ENCODE data around the gene MCM3AP. TPM values are rescaled to one million over a fixed set of nuclear protein-coding genes. Genes with fewer than 3 reads are reported as not detected.
"Not testable (repeated sequence)": the region's sequence is repeated elsewhere in the genome, so short reads cannot be mapped to it uniquely, and the experiment has no call there.

The MCM3AP gene
- total and polyA plus RNA-seq, 2 experiments from 2014 or later: 35.4 to 64.8 TPM

DNA sequence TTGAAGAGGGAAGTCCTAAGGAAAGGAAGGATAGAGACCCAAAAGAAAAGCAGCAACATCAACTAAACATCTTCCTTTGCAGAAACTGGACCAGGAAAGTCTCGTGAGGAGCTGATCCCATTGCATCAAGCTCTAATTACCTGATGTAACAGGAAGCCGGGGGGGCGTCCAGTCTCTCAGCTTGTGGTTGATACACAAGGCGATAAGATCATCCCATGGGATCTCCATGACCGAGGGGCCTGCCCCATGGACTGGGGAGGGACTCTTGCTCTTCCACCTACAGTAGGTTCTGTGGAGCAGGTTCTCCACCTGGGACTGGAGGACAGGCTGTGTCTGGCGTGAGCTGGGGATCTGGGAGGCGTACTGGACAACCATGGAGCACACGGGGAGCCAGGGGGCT is 42.1 kb downstream of the MCM3AP start:
- WGBS (ENCODE audit: low lambda C conversion rate, missing lambda C conversion rate): 92% methylated on average over 8 of the region's 8 CpGs
- Histone ChIP-seq H4K20me1 (ENCODE audit: insufficient read depth, poor library complexity, severe bottlenecking) (no peaks in the 10 kb centered on the region), H3K4me1 (ENCODE audit: insufficient read depth) (no peaks in the 10 kb centered on the region), H3K9me3 (ENCODE audit: low read depth) (no peaks in the 10 kb centered on the region), H3K27me3 (no peaks in the 10 kb centered on the region), H3K27ac (no peak overlapping the region), H3K79me2 (no peaks in the 10 kb centered on the region), H3K4me2 (no peak overlapping the region), H2AFZ (no peak overlapping the region), H3K36me3 (replicated peaks; ENCODE audit: insufficient read depth, low read depth) (no peaks in the 10 kb centered on the region), H3K9me2 (replicated peaks; ENCODE audit: insufficient read depth) (no peaks in the 10 kb centered on the region), H3K4me3 (no peak overlapping the region)
- TF ChIP-seq, protein P1, sequence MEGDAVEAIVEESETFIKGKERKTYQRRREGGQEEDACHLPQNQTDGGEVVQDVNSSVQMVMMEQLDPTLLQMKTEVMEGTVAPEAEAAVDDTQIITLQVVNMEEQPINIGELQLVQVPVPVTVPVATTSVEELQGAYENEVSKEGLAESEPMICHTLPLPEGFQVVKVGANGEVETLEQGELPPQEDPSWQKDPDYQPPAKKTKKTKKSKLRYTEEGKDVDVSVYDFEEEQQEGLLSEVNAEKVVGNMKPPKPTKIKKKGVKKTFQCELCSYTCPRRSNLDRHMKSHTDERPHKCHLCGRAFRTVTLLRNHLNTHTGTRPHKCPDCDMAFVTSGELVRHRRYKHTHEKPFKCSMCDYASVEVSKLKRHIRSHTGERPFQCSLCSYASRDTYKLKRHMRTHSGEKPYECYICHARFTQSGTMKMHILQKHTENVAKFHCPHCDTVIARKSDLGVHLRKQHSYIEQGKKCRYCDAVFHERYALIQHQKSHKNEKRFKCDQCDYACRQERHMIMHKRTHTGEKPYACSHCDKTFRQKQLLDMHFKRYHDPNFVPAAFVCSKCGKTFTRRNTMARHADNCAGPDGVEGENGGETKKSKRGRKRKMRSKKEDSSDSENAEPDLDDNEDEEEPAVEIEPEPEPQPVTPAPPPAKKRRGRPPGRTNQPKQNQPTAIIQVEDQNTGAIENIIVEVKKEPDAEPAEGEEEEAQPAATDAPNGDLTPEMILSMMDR (IDR thresholded peaks at IDR 0.05; ENCODE audit: poor library complexity): no peak
- TF ChIP-seq EZH2phosphoT487 (IDR thresholded peaks at IDR 0.05; ENCODE audit: low read depth, severe bottlenecking, unreplicated experiment): no peak
- no peak for TF ChIP-seq EZH2 (IDR thresholded peaks at IDR 0.05; ENCODE audit: borderline replicate concordance)
- no peak for DNase-seq (ENCODE audit: low spot score)

DNA sequence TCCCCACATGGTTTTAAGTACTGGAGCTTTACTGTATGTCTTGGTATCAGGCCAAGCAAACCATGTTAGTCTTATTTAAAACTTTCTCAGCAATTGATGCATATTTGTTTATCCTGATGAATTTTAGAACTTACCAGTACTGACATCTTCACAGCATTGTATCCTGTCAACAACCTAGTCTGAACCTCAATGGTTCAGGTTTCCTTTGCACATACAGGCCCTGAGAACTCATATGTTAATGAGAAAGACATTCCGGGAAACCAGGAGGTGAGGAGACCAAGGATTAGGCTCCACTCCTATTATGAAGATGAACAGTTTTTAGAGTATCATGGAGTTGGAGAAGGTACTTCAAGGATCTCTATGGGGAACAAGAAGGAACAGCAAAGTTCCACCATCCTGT is 43.8 kb downstream of the MCM3AP start:
- not testable (repeated sequence) for H3K9me3 ChIP-seq (ENCODE audit: low read depth); H3K36me3 ChIP-seq (replicated peaks; ENCODE audit: insufficient read depth, low read depth); H3K4me2 ChIP-seq; H4K20me1 ChIP-seq (ENCODE audit: insufficient read depth, poor library complexity, severe bottlenecking); H3K79me2 ChIP-seq; DNase-seq (ENCODE audit: low spot score); H3K27ac ChIP-seq; H3K4me3 ChIP-seq; H2AFZ ChIP-seq; H3K9me2 ChIP-seq (replicated peaks; ENCODE audit: insufficient read depth); H3K27me3 ChIP-seq; H3K4me1 ChIP-seq (ENCODE audit: insufficient read depth)
- WGBS (ENCODE audit: low lambda C conversion rate, missing lambda C conversion rate): 91% methylated on average over 1 of the region's 1 CpG

DNA sequence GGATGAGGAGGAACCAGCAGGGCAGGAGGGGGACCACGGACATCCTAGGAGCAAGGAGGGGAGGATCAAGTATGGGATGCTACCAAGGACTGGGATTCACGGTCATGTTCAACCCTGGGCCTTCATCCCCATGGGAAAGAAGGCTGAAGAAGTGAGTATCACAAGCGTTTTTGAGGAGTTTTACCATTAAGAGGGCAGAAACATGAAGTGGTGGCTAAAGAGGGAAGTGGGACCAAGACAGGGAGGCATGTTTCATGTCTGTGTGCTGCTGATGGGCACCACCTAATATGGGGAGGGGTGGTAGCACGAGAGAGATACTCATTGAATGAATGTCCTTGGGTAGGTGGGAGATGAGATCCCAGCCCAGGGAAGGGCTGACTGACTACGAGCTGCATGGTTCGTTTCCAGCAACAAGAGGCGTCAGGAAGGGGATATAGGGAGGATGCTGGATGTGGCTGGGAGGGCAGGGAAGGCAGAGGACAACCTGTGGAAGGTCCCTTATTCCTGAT is 45.5 kb downstream of the MCM3AP start:
- Histone ChIP-seq H3K36me3 (replicated peaks; ENCODE audit: insufficient read depth, low read depth) (peaks cover 3% of the 10 kb centered on the region), H3K4me3 (no peak overlapping the region)
- 94% methylated on average over 7 of the region's 7 CpGs for WGBS (ENCODE audit: low lambda C conversion rate, missing lambda C conversion rate)

DNA sequence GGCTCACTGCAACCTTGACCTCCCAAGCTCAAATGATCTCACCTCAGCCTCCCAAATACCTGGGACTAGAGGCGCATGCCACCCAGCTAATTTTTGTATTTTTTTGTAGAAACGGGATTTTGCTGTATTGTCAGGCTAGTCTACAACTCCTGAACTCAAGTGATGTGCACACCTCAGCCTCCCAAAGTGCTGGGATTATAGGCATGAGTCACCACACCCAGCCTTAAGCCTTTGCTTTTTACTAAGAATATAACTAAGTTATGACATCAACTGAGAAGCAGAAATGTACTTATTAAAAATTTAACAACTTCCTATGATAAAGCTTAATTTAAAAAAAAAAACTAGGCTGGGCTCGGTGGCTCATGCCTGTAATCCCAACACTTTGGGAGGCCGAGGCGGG is 47.9 kb downstream of the MCM3AP start:
- Histone ChIP-seq H2AFZ (no peak overlapping the region), H3K4me1 (ENCODE audit: insufficient read depth) (no peaks in the 10 kb centered on the region), H3K9me3 (ENCODE audit: low read depth) (no peaks in the 10 kb centered on the region), H3K36me3 (replicated peaks; ENCODE audit: insufficient read depth, low read depth) (peaks cover 3% of the 10 kb centered on the region), H3K4me2 (no peak overlapping the region), H3K27me3 (no peaks in the 10 kb centered on the region), H3K27ac (no peak overlapping the region), H3K9me2 (replicated peaks; ENCODE audit: insufficient read depth) (no peaks in the 10 kb centered on the region), H3K79me2 (peaks cover 3% of the 10 kb centered on the region), H3K4me3 (no peak overlapping the region), H4K20me1 (ENCODE audit: insufficient read depth, poor library complexity, severe bottlenecking) (no peaks in the 10 kb centered on the region)
- TF ChIP-seq, protein P1 (IDR thresholded peaks at IDR 0.05; ENCODE audit: poor library complexity): no peak
- TF ChIP-seq EZH2phosphoT487 (IDR thresholded peaks at IDR 0.05; ENCODE audit: low read depth, severe bottlenecking, unreplicated experiment): no peak
- no peak for TF ChIP-seq EZH2 (IDR thresholded peaks at IDR 0.05; ENCODE audit: borderline replicate concordance)
- 94% methylated on average over 5 of the region's 5 CpGs for WGBS (ENCODE audit: low lambda C conversion rate, missing lambda C conversion rate)
- DNase-seq (ENCODE audit: low spot score): no peak

More for the DNA sequence above, 45.5 kb downstream of the MCM3AP start:
- Histone ChIP-seq H3K27ac (no peak overlapping the region), H3K9me3 (ENCODE audit: low read depth) (no peaks in the 10 kb centered on the region), H3K79me2 (peaks cover 3% of the 10 kb centered on the region), H3K27me3 (no peaks in the 10 kb centered on the region), H3K9me2 (replicated peaks; ENCODE audit: insufficient read depth) (no peaks in the 10 kb centered on the region), H2AFZ (no peak overlapping the region), H3K4me1 (ENCODE audit: insufficient read depth) (no peaks in the 10 kb centered on the region), H3K4me2 (no peak overlapping the region), H4K20me1 (ENCODE audit: insufficient read depth, poor library complexity, severe bottlenecking) (no peaks in the 10 kb centered on the region)
- no peak for DNase-seq (ENCODE audit: low spot score)
- TF ChIP-seq EZH2 (IDR thresholded peaks at IDR 0.05; ENCODE audit: borderline replicate concordance): no peak
- no peak for TF ChIP-seq EZH2phosphoT487 (IDR thresholded peaks at IDR 0.05; ENCODE audit: low read depth, severe bottlenecking, unreplicated experiment)
- TF ChIP-seq, protein P1 (IDR thresholded peaks at IDR 0.05; ENCODE audit: poor library complexity): no peak

All from hepatocyte (in vitro differentiated cells).